T-helper 2 cell (primary cell): ENCODE results near the gene SFXN5.
A peak's percentile ranks its signal among the peaks of the same experiment; 100 is the strongest.

ENCODE experiments used
- DNase-seq, 5 experiments: peaks; one replicate each; pipeline versions ENCODE4 v3.0.0 to v3.0.0-alpha.2; 2012 to 2022

Gene SFXN5

DNA sequence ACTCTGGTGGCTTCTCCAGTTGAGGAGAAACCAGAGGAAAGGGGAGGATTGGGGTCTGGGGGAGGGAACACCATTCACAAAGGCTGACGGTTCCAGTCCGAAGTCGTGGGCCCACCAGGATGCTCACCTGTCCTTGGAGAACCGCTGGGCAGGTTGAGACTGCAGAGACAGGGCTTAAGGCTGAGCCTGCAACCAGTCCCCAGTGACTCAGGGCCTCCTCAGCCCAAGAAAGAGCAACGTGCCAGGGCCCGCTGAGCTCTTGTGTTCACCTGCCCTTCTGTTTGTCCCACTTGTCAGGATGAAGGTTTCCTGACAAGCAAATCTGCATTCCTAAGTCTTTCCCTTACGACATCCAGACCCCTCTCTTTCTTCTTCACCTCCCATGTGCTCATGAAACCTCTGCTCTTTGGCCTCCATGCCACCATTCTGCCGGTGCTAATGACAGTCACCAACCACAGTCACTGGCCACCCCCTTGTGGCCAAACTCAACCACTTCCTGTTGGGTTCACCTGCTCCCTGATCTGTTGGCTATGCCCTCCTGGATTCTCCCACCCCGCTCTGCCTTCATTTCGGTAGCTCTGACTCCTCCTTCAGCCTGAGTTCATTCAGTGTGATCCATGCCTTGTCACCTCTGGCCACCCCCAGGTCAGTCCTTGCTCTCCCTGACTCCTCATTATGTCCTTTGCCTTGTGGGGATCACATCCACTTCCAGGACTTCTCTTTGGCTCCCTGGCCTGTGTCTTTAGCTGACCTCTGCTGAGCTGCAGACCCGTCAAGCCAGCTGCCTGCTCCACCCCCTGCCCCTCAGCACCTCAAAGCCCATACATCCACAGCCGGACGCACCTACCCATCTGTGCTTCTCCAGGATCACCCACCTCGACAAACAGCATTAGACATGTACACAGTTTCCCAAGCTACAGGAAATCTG, 136.6 kb downstream of the SFXN5 start:
- DNase-seq = no peak

DNA sequence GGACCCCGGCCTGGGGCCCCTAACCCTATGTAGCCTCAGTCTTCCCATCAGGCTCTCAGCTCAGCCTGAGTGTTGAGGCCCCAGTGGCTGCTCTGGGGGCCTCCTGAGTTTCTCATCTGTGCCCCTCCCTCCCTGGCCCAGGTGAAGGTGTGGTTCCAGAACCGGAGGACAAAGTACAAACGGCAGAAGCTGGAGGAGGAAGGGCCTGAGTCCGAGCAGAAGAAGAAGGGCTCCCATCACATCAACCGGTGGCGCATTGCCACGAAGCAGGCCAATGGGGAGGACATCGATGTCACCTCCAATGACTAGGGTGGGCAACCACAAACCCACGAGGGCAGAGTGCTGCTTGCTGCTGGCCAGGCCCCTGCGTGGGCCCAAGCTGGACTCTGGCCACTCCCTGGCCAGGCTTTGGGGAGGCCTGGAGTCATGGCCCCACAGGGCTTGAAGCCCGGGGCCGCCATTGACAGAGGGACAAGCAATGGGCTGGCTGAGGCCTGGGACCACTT, 137.8 kb downstream of the SFXN5 start:
- no peak for DNase-seq

- DNase-seq = no peak
These were observed 138.3 kb downstream of the SFXN5 start for GRCh38 chr2:72933207-72933606.

- no peak for DNase-seq
These were observed 138.7 kb downstream of the SFXN5 start for GRCh38 chr2:72932805-72933204.

- peak in 1 of 5 experiments; percentile 32 for DNase-seq
These were observed 139.3 kb downstream of the SFXN5 start for GRCh38 chr2:72932045-72932740.

DNA sequence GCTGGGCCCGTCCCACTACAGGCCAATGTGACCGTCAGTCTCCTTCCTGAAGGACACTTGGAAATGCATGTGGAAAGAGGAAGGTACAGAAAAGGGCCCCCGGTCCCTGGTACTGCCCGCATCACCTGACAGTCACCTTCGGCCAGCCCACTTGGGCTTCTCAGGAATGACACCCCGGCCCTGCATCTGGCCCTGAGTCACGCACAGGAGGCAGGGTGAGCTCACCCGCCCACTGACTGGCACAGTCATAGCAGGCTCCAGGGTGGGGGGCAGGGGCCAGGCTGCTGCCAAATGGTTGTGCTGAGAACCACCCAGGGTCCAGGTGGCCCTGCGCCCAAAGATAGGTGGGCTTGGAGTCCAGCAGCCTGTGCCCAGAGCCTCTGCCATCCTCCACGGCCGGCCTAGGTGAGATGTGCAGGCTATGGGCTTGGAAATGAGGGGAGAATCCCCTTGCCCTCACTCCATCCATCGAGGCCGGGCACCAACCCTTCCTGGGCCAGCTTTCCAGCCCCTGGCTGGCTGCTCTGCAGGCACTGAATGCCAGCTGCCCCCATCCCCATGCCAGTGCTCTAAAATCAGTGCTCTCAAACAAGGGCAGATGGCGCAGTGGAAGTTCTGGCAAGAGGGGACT, 140.1 kb downstream of the SFXN5 start:
- no peak for DNase-seq

DNA sequence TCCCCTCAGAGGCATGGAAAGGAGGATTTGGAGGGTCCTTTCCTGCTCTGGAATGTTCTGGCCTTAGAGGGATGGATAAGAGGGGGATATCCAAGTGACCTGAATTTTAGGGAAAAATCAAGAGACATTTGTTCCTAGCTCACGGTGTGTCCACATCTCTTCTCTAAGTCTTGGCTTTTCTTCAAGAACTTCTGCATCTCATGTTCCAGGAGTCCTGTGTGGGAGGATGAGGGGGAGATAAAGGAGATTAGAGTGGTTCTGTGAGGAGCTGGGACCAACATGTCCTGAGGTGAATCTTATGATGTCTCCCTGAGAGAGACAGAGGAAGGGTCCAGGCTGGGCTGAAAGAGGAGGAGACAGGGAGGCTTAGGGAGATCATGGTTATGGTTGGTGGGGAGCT, 142.5 kb downstream of the SFXN5 start:
- no peak for DNase-seq

GRCh38 chr2:72927619-72928550, 143.6 kb downstream of the SFXN5 start:
- no peak for DNase-seq

- DNase-seq = no peak
These were observed 144.6 kb downstream of the SFXN5 start for GRCh38 chr2:72926811-72927465.

DNA sequence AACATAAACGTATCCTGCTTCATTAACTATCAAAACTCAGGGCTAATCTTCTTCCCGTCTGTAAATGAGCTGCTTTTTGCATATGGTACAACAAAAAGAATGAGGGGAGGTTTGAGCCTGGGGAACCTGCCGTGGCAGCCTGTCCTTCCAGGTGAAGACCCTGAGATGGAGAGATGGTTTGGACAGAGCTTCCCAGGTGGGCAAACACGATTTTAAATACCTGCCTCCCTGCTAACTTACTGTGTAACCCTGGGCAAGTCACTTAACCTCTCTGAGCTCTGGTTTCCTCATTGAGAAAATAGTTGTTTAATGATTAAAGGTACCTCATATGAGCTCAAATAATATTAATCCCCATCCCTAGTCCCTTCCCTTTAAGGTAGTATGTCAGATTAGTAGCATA, 145.1 kb downstream of the SFXN5 start:
- no peak for DNase-seq

DNA sequence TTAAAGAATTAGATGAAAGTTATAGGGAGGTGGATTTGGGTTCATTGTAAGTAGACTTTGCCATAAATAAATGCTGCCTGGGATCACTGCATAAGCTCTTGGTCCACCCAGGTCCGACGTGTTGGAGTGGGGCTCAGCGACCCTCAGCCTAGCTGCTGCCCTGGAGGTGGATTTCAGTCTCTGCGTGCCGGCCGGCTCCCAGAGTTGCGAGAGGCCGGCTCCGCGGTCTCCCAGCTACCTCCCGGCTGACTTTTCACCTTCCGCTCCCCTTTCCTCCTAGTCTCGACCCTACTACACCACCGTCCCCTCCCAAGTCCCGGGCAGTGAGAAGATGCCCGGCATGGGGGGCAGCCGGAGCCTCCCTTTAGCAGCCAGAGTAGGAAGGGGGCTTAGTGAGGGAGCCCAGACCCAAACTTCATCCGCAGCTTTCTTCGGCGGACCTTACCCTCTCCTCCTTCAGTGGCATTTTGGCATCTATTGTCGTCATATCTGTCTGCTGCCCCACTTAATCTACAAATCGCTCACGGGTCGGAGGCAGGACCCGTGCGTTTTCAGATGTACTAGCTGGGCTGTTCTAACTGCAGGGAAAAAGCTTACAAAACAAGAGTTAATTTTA, 146.1 kb downstream of the SFXN5 start:
- DNase-seq = no peak

DNA sequence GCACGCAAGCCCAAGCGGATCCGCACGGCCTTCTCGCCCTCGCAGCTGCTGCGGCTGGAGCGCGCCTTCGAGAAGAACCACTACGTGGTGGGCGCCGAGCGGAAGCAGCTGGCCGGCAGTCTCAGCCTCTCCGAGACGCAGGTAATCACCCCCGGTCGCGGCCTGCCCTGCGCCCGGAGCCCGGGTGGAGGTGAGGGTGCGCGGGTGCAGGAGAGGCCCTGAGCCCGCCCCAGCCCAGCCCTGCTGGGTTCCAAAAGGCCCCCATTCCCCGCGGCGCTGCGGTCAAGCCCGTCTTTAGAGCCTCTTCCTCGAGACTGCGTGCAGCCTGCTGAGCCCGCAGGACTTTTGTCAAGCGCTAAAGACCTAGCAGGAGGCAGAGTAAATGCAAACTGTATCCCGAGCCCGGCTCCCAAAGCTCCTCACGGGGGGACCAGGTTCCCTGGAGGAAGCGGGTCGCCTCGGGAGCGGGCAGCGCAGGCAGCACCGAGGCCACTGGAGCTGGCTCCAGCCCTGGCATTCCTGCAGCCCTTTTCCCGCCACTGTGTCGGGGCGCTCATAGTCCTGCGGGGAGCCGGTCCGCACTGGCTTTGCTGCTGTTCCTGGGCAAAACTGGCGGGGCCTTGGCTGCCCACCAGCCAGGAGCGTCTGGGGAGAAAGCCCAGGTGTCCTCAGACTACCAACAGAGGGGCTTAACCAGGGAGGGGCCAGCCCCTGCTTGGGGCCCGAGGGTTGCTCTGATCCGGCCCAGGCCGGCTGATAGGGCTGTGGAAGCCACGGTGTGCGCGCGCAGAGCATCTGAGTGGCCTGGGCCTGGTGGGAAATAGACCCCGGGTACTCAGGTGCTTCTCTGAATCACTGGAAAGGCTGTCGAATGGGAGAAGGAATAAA, 146.9 kb downstream of the SFXN5 start:
- peak in 1 of 5 experiments; percentile 56 for DNase-seq

DNA sequence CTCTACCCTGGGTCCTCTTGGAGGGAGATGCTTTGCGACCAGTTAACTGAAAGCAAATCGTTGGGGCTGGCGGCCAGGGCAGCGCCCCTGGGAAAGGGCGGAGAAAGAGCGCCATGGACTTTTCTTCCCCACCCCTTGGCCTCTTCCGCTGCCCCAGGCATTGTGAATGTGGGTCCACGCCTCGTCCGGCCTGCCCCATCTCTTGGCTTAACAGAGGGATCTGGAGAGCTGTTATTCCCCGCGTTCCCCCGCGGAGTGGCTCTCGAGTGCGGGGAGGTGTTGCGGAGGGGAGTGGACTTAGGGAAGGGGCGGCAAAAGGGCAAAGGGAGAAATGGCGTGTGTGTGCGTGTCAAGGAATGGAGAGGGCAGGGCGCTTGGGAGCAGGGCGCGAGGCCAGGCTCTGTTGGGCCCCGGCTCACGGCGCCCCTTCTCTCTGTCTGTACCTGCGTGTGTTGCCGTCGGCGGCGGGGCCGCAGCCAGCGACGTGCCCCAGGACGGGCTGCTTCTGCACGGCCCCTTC, 147.6 kb downstream of the SFXN5 start:
- no peak for DNase-seq

GRCh38 chr2:72921853-72922252, 149.7 kb downstream of the SFXN5 start:
- no peak for DNase-seq

- no peak for DNase-seq
These were observed 150.2 kb downstream of the SFXN5 start for GRCh38 chr2:72921088-72921851.

DNA sequence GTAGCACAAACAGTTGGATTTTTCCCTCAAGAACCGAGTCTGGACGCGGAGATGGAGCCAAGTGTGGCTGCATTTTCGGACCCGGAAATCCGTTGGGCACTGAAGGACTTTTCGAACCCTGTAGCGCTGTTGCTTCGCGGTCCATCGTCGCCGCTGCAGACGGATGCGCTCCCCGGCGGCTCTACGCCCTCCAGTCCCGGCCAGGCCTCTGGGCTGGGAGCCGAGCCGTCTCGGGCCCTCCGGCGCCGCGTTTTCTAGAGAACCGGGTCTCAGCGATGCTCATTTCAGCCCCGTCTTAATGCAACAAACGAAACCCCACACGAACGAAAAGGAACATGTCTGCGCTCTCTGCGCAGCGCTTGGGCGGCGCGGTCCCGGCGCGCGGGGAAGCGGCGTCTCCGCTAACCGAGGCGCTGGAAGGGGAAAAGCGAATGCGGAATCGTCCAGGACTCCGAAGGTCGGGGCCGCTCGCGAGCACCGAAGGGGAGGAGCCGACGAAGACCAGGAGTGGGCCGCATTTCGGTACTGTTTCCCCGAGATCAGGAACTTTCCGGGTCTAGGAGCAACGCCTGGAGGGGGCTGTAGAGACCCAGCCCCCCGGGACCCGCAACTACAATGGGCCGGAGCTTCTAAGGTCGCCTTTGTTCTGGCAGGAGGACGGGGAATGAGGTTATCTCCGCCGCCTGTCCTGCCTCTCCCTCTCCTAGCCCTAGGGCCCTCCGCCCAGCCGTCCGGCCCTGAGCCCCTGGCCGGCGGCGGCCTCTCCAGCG, 151.0 kb downstream of the SFXN5 start:
- DNase-seq = peak in 1 of 5 experiments; percentile 44

DNA sequence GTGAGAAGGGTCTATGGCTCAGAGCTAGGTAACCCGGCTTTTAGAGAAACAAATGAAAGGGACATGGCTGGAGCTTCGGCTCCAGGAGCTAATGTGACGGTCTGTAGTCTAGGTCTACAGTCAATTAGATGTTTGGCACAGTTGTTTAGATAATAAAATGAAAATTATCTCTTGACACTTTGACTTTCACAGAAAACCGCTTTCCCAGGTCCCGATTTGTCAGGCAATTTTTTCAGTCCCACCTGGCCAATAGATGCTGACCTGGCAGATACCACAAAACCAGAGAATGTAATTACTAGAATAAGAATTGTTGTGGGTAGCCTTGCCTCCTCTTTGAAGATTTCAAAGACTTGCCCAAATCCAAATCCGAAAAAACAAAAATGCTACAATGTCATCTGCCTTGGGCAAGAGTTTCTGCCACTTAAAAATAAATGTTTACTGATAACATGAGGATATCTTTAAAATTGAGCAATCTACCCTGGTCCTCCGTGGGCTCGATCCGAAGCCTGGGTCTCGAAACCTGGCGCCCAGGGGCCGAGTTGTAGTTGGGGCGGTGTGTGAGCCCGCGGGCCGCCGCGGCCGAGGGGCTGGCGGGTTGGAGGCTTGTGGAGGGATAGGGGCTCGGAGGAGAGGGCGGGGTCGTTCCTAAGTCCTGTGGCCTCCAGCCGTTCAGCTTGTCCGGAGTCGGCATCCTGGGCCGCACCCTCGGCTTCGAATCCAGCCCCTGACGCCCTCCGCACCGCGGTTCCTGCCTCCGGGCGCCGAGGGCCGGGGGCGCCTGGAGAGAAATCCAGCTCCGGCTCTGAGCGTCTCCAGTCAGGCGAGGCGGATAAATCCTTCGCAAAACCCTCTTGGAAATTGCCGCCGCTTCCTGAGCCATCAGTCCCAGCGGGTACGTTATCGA, 151.8 kb downstream of the SFXN5 start:
- DNase-seq = no peak
